OCI-LY1 (cell line): ENCODE results near the gene JAKMIP2.

Experiments
- EZH2 ChIP-seq: fragments of 200-600 bp; sonication (generic), shearing (Covaris generic); IDR thresholded peaks from 2 replicates; pipeline ENCODE4 v1.8.0; 2017; ENCODE audit warnings: borderline replicate concordance, mixed run types, mild to moderate bottlenecking, antibody characterized with exemption, low read length, moderate library complexity, mixed read lengths
- TF ChIP-seq, protein P1 (sequence below): fragments of 200-600 bp; sonication (generic), shearing (Covaris generic); IDR thresholded peaks from 2 replicates; pipeline ENCODE4 v1.5.1; 2017; ENCODE audit warnings: mild to moderate bottlenecking, antibody characterized with exemption, low read length, moderate library complexity, mixed read lengths

DNA sequence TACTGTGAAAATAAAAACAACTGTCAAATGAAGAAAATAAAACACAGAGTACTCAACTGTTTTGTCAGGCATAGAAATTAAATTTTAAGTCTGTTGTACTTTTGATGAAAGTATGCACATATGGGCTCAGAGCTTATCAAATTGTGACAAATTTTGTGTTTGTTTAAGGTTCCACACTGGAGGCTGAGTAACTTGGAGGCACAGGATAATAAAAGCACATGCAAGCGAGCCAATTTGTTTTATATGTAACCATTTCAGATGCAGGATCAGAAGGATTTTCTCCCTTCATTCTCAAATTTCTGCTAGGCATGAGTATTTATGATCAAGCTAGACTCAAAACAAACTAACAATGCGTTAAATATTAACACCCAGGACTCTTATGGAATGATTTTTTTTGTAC, 87.8 kb downstream of the JAKMIP2 start:
- TF ChIP-seq, protein P1, sequence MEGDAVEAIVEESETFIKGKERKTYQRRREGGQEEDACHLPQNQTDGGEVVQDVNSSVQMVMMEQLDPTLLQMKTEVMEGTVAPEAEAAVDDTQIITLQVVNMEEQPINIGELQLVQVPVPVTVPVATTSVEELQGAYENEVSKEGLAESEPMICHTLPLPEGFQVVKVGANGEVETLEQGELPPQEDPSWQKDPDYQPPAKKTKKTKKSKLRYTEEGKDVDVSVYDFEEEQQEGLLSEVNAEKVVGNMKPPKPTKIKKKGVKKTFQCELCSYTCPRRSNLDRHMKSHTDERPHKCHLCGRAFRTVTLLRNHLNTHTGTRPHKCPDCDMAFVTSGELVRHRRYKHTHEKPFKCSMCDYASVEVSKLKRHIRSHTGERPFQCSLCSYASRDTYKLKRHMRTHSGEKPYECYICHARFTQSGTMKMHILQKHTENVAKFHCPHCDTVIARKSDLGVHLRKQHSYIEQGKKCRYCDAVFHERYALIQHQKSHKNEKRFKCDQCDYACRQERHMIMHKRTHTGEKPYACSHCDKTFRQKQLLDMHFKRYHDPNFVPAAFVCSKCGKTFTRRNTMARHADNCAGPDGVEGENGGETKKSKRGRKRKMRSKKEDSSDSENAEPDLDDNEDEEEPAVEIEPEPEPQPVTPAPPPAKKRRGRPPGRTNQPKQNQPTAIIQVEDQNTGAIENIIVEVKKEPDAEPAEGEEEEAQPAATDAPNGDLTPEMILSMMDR: no peak
- no peak for TF ChIP-seq EZH2
